ENCODE measurements around the gene DPYSL4. TPM values are rescaled to one million over a fixed set of nuclear protein-coding genes. Genes with fewer than 3 reads are reported as not detected.
A peak's percentile ranks its signal among the peaks of the same experiment; 100 is the strongest.

DPYSL4 gene
- total RNA-seq, 1 donor from 2014 or later: 17.7 TPM

- no peaks in the 10 kb centered on the region for H3F3A ChIP-seq (ENCODE audit: low read depth)
- Mint-ChIP-seq H3K27ac (no peak overlapping the region), H3K9me3 (peaks cover 7% of the 10 kb centered on the region), H3K4me3 (no peak overlapping the region), H3K4me1 (peaks cover 2% of the 10 kb centered on the region), H3K27me3 (ENCODE audit: insufficient read depth, low read depth) (no peaks in the 10 kb centered on the region), H3K36me3 (peaks cover 5% of the 10 kb centered on the region)
- no peaks in the 10 kb centered on the region for H3K79me2 ChIP-seq (ENCODE audit: low read depth)
- H3K27ac ChIP-seq: no peak overlapping the region
- peak overlapping the region; percentile 38 for H3K4me2 ChIP-seq
- H4K20me1 ChIP-seq (ENCODE audit: low read depth): no peaks in the 10 kb centered on the region
- no peaks in the 10 kb centered on the region for H3K36me3 ChIP-seq
- no peaks in the 10 kb centered on the region for H3K4me1 ChIP-seq
- no peaks in the 10 kb centered on the region for H3K27me3 ChIP-seq
- no peak overlapping the region for H3K4me3 ChIP-seq
- H2AFZ ChIP-seq (replicated peaks): no peak overlapping the region
- no peak overlapping the region for H3K9ac ChIP-seq
- peaks cover under 1% of the 10 kb centered on the region for H3K9me3 ChIP-seq (ENCODE audit: low read depth)
- peak; percentile 91 for DNase-seq (ENCODE audit: low spot score)
- TF ChIP-seq EZH2phosphoT487 (IDR thresholded peaks at IDR 0.05): no peak
- TF ChIP-seq CTCF (IDR thresholded peaks at IDR 0.05): peak; percentile 95
- no peak for TF ChIP-seq EZH2 (IDR thresholded peaks at IDR 0.05)
Observed at GRCh38 chr10:132223156-132223590, 36.4 kb downstream of the DPYSL4 start.

- Histone ChIP-seq H3K4me2 (no peak overlapping the region), H3K4me1 (no peaks in the 10 kb centered on the region), H3F3A (ENCODE audit: low read depth) (no peaks in the 10 kb centered on the region), H3K9me3 (ENCODE audit: low read depth) (no peaks in the 10 kb centered on the region), H2AFZ (replicated peaks) (no peak overlapping the region), H4K20me1 (ENCODE audit: low read depth) (no peaks in the 10 kb centered on the region), H3K9ac (no peak overlapping the region), H3K27me3 (no peaks in the 10 kb centered on the region), H3K4me3 (no peak overlapping the region), H3K27ac (no peak overlapping the region), H3K79me2 (ENCODE audit: low read depth) (no peaks in the 10 kb centered on the region), H3K36me3 (no peaks in the 10 kb centered on the region)
- no peaks in the 10 kb centered on the region for H3K27me3 Mint-ChIP-seq (ENCODE audit: insufficient read depth, low read depth)
- H3K4me1 Mint-ChIP-seq: peaks cover 2% of the 10 kb centered on the region
- H3K4me3 Mint-ChIP-seq: no peak overlapping the region
- H3K27ac Mint-ChIP-seq: no peak overlapping the region
- H3K36me3 Mint-ChIP-seq: peaks cover 5% of the 10 kb centered on the region
- no peak for TF ChIP-seq EZH2phosphoT487 (IDR thresholded peaks at IDR 0.05)
- TF ChIP-seq CTCF (IDR thresholded peaks at IDR 0.05): no peak
- no peak for TF ChIP-seq EZH2 (IDR thresholded peaks at IDR 0.05)
- peaks cover 7% of the 10 kb centered on the region for H3K9me3 Mint-ChIP-seq
- DNase-seq (ENCODE audit: low spot score): no peak
Observed at GRCh38 chr10:132223611-132224342, 37.0 kb downstream of the DPYSL4 start.

GRCh38 chr10:132224343-132225072 lies 37.8 kb downstream of the DPYSL4 start:
- TF ChIP-seq CTCF (IDR thresholded peaks at IDR 0.05) (no peak), EZH2phosphoT487 (IDR thresholded peaks at IDR 0.05) (no peak), EZH2 (IDR thresholded peaks at IDR 0.05) (no peak)
- H3K4me3 Mint-ChIP-seq: no peak overlapping the region

More at GRCh38 chr10:132224343-132225072, 37.8 kb downstream of the DPYSL4 start:
- H3F3A ChIP-seq (ENCODE audit: low read depth): no peaks in the 10 kb centered on the region
- H3K4me2 ChIP-seq: no peak overlapping the region
- H3K27me3 ChIP-seq: no peaks in the 10 kb centered on the region
- no peak overlapping the region for H3K4me3 ChIP-seq
- H4K20me1 ChIP-seq (ENCODE audit: low read depth): no peaks in the 10 kb centered on the region
- no peak for DNase-seq (ENCODE audit: low spot score)
- Mint-ChIP-seq H3K9me3 (peaks cover 5% of the 10 kb centered on the region), H3K4me1 (peaks cover 6% of the 10 kb centered on the region), H3K36me3 (peaks cover 5% of the 10 kb centered on the region), H3K27ac (no peak overlapping the region), H3K27me3 (ENCODE audit: insufficient read depth, low read depth) (peaks cover 1% of the 10 kb centered on the region)
- no peaks in the 10 kb centered on the region for H3K4me1 ChIP-seq
- no peak overlapping the region for H3K9ac ChIP-seq
- H3K36me3 ChIP-seq: no peaks in the 10 kb centered on the region
- no peak overlapping the region for H3K27ac ChIP-seq
- H2AFZ ChIP-seq (replicated peaks): no peak overlapping the region
- no peaks in the 10 kb centered on the region for H3K79me2 ChIP-seq (ENCODE audit: low read depth)
- no peaks in the 10 kb centered on the region for H3K9me3 ChIP-seq (ENCODE audit: low read depth)
